GM23338 (cell line): ENCODE data around the gene RAB3GAP1. TPM values are rescaled to one million over a fixed set of nuclear protein-coding genes. Genes with fewer than 3 reads are reported as not detected.
"Not testable (repeated sequence)": the region's sequence is repeated elsewhere in the genome, so short reads cannot be mapped to it uniquely, and the experiment has no call there.

Experiments used
- ATAC-seq: fragments of 200-7000 bp; cut with Tn5 transposase; 3 replicates; pipeline ENCODE4 v1.9.1; 2020
- DNase-seq: peaks from one replicate; pipeline ENCODE4 v3.0.0-alpha.2; 2015; ENCODE audit warnings: low spot score
- H2AFZ ChIP-seq: fragments of 200-600 bp; sonication (generic); 2 replicates; pipeline ENCODE4 v1.8.0; 2016; ENCODE audit warnings: antibody characterized with exemption, mild to moderate bottlenecking, moderate library complexity
- H3F3A ChIP-seq: fragments of 200-600 bp; sonication (generic); replicated peaks from 2 replicates; pipeline ENCODE4 v1.8.0; 2017; ENCODE audit warnings: antibody characterized with exemption, mixed run types, low read depth
- H3K27ac ChIP-seq: fragments of 200-600 bp; sonication (generic); 2 replicates; pipeline ENCODE4 v1.6.1; 2016; ENCODE audit warnings: low read depth
- H3K27me3 ChIP-seq: fragments of 200-600 bp; sonication (generic); 2 replicates; pipeline ENCODE4 v1.8.0; 2016; ENCODE audit warnings: mild to moderate bottlenecking, mixed run types, moderate library complexity; ENCODE audit not compliant: insufficient read depth
- H3K36me3 ChIP-seq: fragments of 200-600 bp; sonication (generic); 2 replicates; pipeline ENCODE4 v1.8.0; 2016; ENCODE audit warnings: mild to moderate bottlenecking; ENCODE audit not compliant: insufficient read depth
- H3K4me1 ChIP-seq: fragments of 200-600 bp; sonication (generic); 2 replicates; pipeline ENCODE4 v1.8.0; 2016; ENCODE audit warnings: mild to moderate bottlenecking, moderate library complexity; ENCODE audit not compliant: insufficient read depth
- H3K4me2 ChIP-seq: fragments of 200-600 bp; sonication (generic); 2 replicates; pipeline ENCODE4 v1.7.1; 2017; ENCODE audit warnings: mixed run types
- H3K4me3 ChIP-seq: fragments of 200-600 bp; sonication (generic); 2 replicates; pipeline ENCODE4 v1.6.1; 2016; ENCODE audit warnings: mixed run types
- H3K79me2 ChIP-seq: fragments of 200-600 bp; sonication (generic); replicated peaks from 2 replicates; pipeline ENCODE4 v1.8.0; 2017; ENCODE audit warnings: mild to moderate bottlenecking; ENCODE audit not compliant: insufficient read depth
- H3K9me2 ChIP-seq: fragments of 200-600 bp; sonication (generic); 2 replicates; pipeline ENCODE4 v1.8.0; 2017; ENCODE audit not compliant: insufficient read depth
- H4K20me1 ChIP-seq: fragments of 200-600 bp; sonication (generic); replicated peaks from 2 replicates; pipeline ENCODE4 v1.8.0; 2017; ENCODE audit warnings: mild to moderate bottlenecking; ENCODE audit not compliant: insufficient read depth
- H3K27ac Mint-ChIP-seq: 2 replicates; pipeline ENCODE4 v1.8.0; 2020; ENCODE audit warnings: inconsistent platforms, mild to moderate bottlenecking, moderate library complexity, mixed read lengths
- H3K27me3 Mint-ChIP-seq: 3 replicates; pipeline ENCODE4 v1.8.0; 2022; ENCODE audit warnings: low read depth, mild to moderate bottlenecking, moderate library complexity, mixed read lengths, inconsistent platforms; ENCODE audit not compliant: insufficient read depth, poor library complexity
- H3K36me3 Mint-ChIP-seq: 3 replicates; pipeline ENCODE4 v1.8.0; 2021; ENCODE audit warnings: low read depth, mild to moderate bottlenecking, inconsistent platforms, moderate library complexity, mixed read lengths
- H3K4me1 Mint-ChIP-seq: 3 replicates; pipeline ENCODE4 v1.8.0; 2020; ENCODE audit warnings: mild to moderate bottlenecking, inconsistent platforms, mixed read lengths
- H3K4me3 Mint-ChIP-seq: 3 replicates; pipeline ENCODE4 v1.8.0; 2021; ENCODE audit warnings: moderate library complexity, mild to moderate bottlenecking, inconsistent platforms, mixed read lengths
- H3K9me3 Mint-ChIP-seq: 3 replicates; pipeline ENCODE4 v1.8.0; 2020; ENCODE audit warnings: moderate library complexity, mild to moderate bottlenecking, inconsistent platforms, mixed read lengths
- EZH2 ChIP-seq: fragments of 200-600 bp; sonication (generic); IDR thresholded peaks from one replicate; pipeline ENCODE4 v1.8.0; 2017; ENCODE audit warnings: antibody characterized with exemption, mild to moderate bottlenecking, low read depth; ENCODE audit not compliant: unreplicated experiment
- EZH2phosphoT487 ChIP-seq: fragments of 200-600 bp; sonication (generic); IDR thresholded peaks from one replicate; pipeline ENCODE4 v1.8.1; 2018; ENCODE audit warnings: antibody characterized with exemption; ENCODE audit not compliant: unreplicated experiment
- ZNF331 ChIP-seq: fragments of 250-450 bp; sonication (Bioruptor Pico); IDR thresholded peaks from 2 replicates; pipeline ENCODE4 v1.5.0; 2020; ENCODE audit warnings: low read depth, mild to moderate bottlenecking, moderate library complexity
- polyA plus RNA-seq: library from polyadenylated mRNA; unstranded; fragments of >200 nt; fragmentation: Nextera tagmentation; extraction: Ambion mirVana; gene quantifications from 2 replicates; pipeline ENCODE4 v1.2.1, GENCODE V29; 2016
- total RNA-seq: library from RNA; depleted of rRNA; stranded (reverse); fragments of >200 nt; shearing (Covaris generic); gene quantifications from 2 replicates; pipeline ENCODE4 v1.2.3, GENCODE V29; 2014
- TF ChIP-seq, protein P1 (sequence below): fragments of 250-450 bp; sonication (Bioruptor Pico); IDR thresholded peaks from 2 replicates; pipeline ENCODE4 v1.5.0; 2020; ENCODE audit warnings: mild to moderate bottlenecking, moderate library complexity
- TF ChIP-seq, protein P2 (sequence below): IDR thresholded peaks from 2 replicates; pipeline ENCODE4 v1.6.1; 2016; ENCODE audit warnings: antibody characterized with exemption

RAB3GAP1 gene
- total and polyA plus RNA-seq, 2 experiments from 2014 or later = 22.5 to 40.4 TPM

DNA sequence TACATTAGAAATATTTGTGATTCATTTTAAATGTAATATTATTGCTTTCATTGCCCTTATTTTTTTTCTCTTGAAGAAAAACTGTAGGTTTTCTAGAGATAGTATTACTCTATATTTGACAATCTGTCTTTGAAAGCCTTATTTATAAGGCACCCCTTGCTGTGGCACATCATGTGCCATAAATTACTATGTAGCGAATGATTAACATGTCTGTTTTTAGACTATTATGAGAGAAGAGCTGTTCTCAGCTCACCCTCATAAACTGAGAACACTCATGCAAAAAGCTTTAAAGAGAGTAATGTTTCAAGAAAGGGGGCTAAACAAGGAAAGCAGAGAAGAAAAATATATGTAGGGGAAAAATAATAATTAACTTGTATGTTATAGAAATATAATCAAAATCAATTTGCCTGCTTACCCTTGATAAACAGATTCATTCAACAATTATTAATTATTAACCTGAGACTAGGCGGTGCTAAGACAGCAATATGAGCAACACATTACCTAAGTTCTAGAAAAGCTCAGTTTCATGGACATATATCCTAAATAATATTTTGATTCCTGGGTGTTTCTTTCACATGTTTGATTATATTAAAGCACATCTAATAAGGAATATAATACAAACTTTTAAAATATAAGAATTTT, 69.0 kb downstream of the RAB3GAP1 start (continued):
- TF ChIP-seq, protein P1, sequence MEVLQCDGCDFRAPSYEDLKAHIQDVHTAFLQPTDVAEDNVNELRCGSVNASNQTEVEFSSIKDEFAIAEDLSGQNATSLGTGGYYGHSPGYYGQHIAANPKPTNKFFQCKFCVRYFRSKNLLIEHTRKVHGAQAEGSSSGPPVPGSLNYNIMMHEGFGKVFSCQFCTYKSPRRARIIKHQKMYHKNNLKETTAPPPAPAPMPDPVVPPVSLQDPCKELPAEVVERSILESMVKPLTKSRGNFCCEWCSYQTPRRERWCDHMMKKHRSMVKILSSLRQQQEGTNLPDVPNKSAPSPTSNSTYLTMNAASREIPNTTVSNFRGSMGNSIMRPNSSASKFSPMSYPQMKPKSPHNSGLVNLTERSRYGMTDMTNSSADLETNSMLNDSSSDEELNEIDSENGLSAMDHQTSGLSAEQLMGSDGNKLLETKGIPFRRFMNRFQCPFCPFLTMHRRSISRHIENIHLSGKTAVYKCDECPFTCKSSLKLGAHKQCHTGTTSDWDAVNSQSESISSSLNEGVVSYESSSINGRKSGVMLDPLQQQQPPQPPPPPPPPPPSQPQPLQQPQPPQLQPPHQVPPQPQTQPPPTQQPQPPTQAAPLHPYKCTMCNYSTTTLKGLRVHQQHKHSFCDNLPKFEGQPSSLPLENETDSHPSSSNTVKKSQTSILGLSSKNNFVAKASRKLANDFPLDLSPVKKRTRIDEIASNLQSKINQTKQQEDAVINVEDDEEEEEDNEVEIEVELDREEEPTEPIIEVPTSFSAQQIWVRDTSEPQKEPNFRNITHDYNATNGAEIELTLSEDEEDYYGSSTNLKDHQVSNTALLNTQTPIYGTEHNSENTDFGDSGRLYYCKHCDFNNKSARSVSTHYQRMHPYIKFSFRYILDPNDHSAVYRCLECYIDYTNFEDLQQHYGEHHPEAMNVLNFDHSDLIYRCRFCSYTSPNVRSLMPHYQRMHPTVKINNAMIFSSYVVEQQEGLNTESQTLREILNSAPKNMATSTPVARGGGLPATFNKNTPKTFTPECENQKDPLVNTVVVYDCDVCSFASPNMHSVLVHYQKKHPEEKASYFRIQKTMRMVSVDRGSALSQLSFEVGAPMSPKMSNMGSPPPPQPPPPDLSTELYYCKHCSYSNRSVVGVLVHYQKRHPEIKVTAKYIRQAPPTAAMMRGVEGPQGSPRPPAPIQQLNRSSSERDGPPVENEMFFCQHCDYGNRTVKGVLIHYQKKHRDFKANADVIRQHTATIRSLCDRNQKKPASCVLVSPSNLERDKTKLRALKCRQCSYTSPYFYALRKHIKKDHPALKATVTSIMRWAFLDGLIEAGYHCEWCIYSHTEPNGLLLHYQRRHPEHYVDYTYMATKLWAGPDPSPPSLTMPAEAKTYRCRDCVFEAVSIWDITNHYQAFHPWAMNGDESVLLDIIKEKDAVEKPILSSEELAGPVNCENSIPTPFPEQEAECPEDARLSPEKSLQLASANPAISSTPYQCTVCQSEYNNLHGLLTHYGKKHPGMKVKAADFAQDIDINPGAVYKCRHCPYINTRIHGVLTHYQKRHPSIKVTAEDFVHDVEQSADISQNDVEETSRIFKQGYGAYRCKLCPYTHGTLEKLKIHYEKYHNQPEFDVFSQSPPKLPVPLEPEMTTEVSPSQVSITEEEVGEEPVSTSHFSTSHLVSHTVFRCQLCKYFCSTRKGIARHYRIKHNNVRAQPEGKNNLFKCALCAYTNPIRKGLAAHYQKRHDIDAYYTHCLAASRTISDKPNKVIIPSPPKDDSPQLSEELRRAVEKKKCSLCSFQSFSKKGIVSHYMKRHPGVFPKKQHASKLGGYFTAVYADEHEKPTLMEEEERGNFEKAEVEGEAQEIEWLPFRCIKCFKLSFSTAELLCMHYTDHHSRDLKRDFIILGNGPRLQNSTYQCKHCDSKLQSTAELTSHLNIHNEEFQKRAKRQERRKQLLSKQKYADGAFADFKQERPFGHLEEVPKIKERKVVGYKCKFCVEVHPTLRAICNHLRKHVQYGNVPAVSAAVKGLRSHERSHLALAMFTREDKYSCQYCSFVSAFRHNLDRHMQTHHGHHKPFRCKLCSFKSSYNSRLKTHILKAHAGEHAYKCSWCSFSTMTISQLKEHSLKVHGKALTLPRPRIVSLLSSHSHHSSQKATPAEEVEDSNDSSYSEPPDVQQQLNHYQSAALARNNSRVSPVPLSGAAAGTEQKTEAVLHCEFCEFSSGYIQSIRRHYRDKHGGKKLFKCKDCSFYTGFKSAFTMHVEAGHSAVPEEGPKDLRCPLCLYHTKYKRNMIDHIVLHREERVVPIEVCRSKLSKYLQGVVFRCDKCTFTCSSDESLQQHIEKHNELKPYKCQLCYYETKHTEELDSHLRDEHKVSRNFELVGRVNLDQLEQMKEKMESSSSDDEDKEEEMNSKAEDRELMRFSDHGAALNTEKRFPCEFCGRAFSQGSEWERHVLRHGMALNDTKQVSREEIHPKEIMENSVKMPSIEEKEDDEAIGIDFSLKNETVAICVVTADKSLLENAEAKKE (CRISPR knock-in tag) = no peak
- TF ChIP-seq, protein P2, sequence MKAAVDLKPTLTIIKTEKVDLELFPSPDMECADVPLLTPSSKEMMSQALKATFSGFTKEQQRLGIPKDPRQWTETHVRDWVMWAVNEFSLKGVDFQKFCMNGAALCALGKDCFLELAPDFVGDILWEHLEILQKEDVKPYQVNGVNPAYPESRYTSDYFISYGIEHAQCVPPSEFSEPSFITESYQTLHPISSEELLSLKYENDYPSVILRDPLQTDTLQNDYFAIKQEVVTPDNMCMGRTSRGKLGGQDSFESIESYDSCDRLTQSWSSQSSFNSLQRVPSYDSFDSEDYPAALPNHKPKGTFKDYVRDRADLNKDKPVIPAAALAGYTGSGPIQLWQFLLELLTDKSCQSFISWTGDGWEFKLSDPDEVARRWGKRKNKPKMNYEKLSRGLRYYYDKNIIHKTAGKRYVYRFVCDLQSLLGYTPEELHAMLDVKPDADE = no peak
- TF ChIP-seq EZH2 = no peak
- no peak for TF ChIP-seq ZNF331 (CRISPR knock-in tag)
- TF ChIP-seq EZH2phosphoT487 = no peak

DNA sequence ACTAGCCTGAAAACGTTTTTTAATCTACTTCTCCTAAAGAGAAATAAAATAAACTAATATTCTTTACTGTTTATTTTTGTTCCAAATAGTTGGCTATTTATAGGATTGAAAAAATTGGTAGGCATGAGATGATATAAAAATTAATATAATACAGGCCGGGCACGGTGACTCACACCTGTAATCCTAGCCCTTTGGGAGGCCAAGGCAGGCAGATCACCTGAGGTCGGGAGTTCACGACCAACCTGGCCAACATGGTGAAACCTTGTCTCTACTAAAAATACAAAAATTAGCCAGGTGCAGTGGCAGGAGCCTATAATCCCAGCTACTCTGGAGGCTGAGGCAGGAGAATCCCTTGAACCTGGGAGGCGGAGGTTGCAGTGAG, 69.6 kb downstream of the RAB3GAP1 start:
- not testable (repeated sequence) for H2AFZ ChIP-seq, H3K27me3 Mint-ChIP-seq, H3K27ac Mint-ChIP-seq, H3K4me1 Mint-ChIP-seq, DNase-seq, H3K4me2 ChIP-seq, H3K27me3 ChIP-seq, H3K9me3 Mint-ChIP-seq, H3K9me2 ChIP-seq, H3F3A ChIP-seq, ATAC-seq, H3K4me3 Mint-ChIP-seq, H3K79me2 ChIP-seq, H3K4me1 ChIP-seq, H4K20me1 ChIP-seq, H3K36me3 ChIP-seq, H3K27ac ChIP-seq, H3K4me3 ChIP-seq
- H3K36me3 Mint-ChIP-seq = peaks cover 11% of the 10 kb centered on the region
